Ovary (tissue), 3 donors: ENCODE data around the gene NBEA.

ENCODE experiments used
- CTCF ChIP-seq, 3 donors: fragments of 450-650 bp in 2 of 3; fragments of 200-600 bp in 1 of 3; IDR thresholded peaks; one replicate each; pipeline versions ENCODE4 v1.5.1 to v1.8.0; 2016 to 2022; ENCODE audit warnings: antibody characterized with exemption in 3 of 3, mild to moderate bottlenecking in 1 of 3
- EP300 ChIP-seq: sonication (generic); formaldehyde crosslinking; IDR thresholded peaks from one replicate; pipeline ENCODE4 v1.6.1; 2017; ENCODE audit warnings: antibody characterized with exemption
- POLR2A ChIP-seq: fragments of 450-650 bp; IDR thresholded peaks from one replicate; pipeline ENCODE4 v1.6.1; 2017; ENCODE audit warnings: antibody characterized with exemption, mild to moderate bottlenecking, moderate library complexity
- donor health status: DM: no; HTN: no; CAD: no.

- TF ChIP-seq POLR2A = no peak
- no peak for TF ChIP-seq CTCF (IDR thresholded peaks at IDR 0.05)
- TF ChIP-seq EP300 = no peak
These were observed 654.4 kb downstream of the NBEA start for GRCh38 chr13:35596321-35597030.
